ENCODE data around the gene AS3MT. TPM values are rescaled to one million over a fixed set of nuclear protein-coding genes. Genes with fewer than 3 reads are reported as not detected.

The AS3MT gene
- polyA plus RNA-seq, 1 donor (not counting 4 experiments of a cell fraction or from before 2014, with no cell fraction given) = 2.0 TPM

GRCh38 chr10:102831322-102832071, 37.8 kb upstream of the AS3MT start:
- DNase-seq (ENCODE audit: low read depth, low spot score) = no peak
- Histone ChIP-seq H3K9me3 (ENCODE audit: control insufficient read depth, low read depth, low read length) (no peaks in the 10 kb centered on the region), H3K27me3 (ENCODE audit: control insufficient read depth, extremely low read depth, insufficient read depth, low read length) (no peaks in the 10 kb centered on the region), H3K27ac (ENCODE audit: control insufficient read depth, insufficient read depth, low read length) (no peak overlapping the region), H2AFZ (ENCODE audit: control insufficient read depth, low read length) (no peak overlapping the region), H3K9ac (ENCODE audit: control insufficient read depth, extremely low read depth, insufficient read depth, low read length) (no peak overlapping the region), H4K20me1 (ENCODE audit: control insufficient read depth, extremely low read depth, insufficient read depth, low read length) (no peaks in the 10 kb centered on the region), H3K4me3 (ENCODE audit: control insufficient read depth in 2 of 3, extremely low read depth in 1 of 3, insufficient read depth in 2 of 3, low read depth in 1 of 3, low read length in 3 of 3) (no peak overlapping the region), H3K9me1 (ENCODE audit: control insufficient read depth, extremely low read depth, insufficient read depth, low read length) (no peaks in the 10 kb centered on the region), H3K79me2 (ENCODE audit: control insufficient read depth, insufficient read depth, low read length) (no peaks in the 10 kb centered on the region), H3K4me1 (ENCODE audit: control insufficient read depth, extremely low read depth, insufficient read depth, low read length) (peaks cover 2% of the 10 kb centered on the region), H3K4me2 (ENCODE audit: control insufficient read depth, extremely low read depth, insufficient read depth, low read depth, low read length) (no peak overlapping the region), H3K36me3 (ENCODE audit: control insufficient read depth in 2 of 2, extremely low read depth in 1 of 2, insufficient read depth in 2 of 2, low read length in 2 of 2) (no peaks in the 10 kb centered on the region)
- FAIRE-seq = no peak
- TF ChIP-seq CTCF (optimal IDR thresholded peaks at IDR 0.05 in 1 of 3, IDR thresholded peaks at IDR 0.05 in 1 of 3, conservative IDR thresholded peaks at IDR 0.05 in 1 of 3; ENCODE audit: extremely low read depth in 1 of 3, insufficient read depth in 2 of 3, low read length in 3 of 3) (no peak), EZH2 (IDR thresholded peaks at IDR 0.05; ENCODE audit: low read length) (no peak)
- dilution Hi-C loops (cut with MboI; ENCODE audit: extremely low pct_ligation_motif_present, low sequenced_read_pairs) = loop anchor here (25.0 kb wide), 1 partner anchor 256 kb away; no protein-coding TSS in a partner anchor

GRCh38 chr10:102832248-102832647, 37.0 kb upstream of the AS3MT start:
- TF ChIP-seq EZH2 (IDR thresholded peaks at IDR 0.05; ENCODE audit: low read length) (no peak), CTCF (optimal IDR thresholded peaks at IDR 0.05 in 1 of 3, IDR thresholded peaks at IDR 0.05 in 1 of 3, conservative IDR thresholded peaks at IDR 0.05 in 1 of 3; ENCODE audit: extremely low read depth in 1 of 3, insufficient read depth in 2 of 3, low read length in 3 of 3) (no peak)
- Histone ChIP-seq H3K79me2 (ENCODE audit: control insufficient read depth, insufficient read depth, low read length) (no peaks in the 10 kb centered on the region), H2AFZ (ENCODE audit: control insufficient read depth, low read length) (no peak overlapping the region), H3K4me3 (ENCODE audit: control insufficient read depth in 2 of 3, extremely low read depth in 1 of 3, insufficient read depth in 2 of 3, low read depth in 1 of 3, low read length in 3 of 3) (no peak overlapping the region), H3K4me1 (ENCODE audit: control insufficient read depth, extremely low read depth, insufficient read depth, low read length) (peaks cover 2% of the 10 kb centered on the region), H3K27ac (ENCODE audit: control insufficient read depth, insufficient read depth, low read length) (no peak overlapping the region), H3K36me3 (ENCODE audit: control insufficient read depth in 2 of 2, extremely low read depth in 1 of 2, insufficient read depth in 2 of 2, low read length in 2 of 2) (no peaks in the 10 kb centered on the region), H4K20me1 (ENCODE audit: control insufficient read depth, extremely low read depth, insufficient read depth, low read length) (no peaks in the 10 kb centered on the region), H3K27me3 (ENCODE audit: control insufficient read depth, extremely low read depth, insufficient read depth, low read length) (no peaks in the 10 kb centered on the region), H3K4me2 (ENCODE audit: control insufficient read depth, extremely low read depth, insufficient read depth, low read depth, low read length) (no peak overlapping the region), H3K9ac (ENCODE audit: control insufficient read depth, extremely low read depth, insufficient read depth, low read length) (no peak overlapping the region), H3K9me1 (ENCODE audit: control insufficient read depth, extremely low read depth, insufficient read depth, low read length) (no peaks in the 10 kb centered on the region), H3K9me3 (ENCODE audit: control insufficient read depth, low read depth, low read length) (no peaks in the 10 kb centered on the region)
- DNase-seq (ENCODE audit: low read depth, low spot score) = no peak
- dilution Hi-C loops (cut with MboI; ENCODE audit: extremely low pct_ligation_motif_present, low sequenced_read_pairs) = loop anchor here (25.0 kb wide), 1 partner anchor 255 kb away; no protein-coding TSS in a partner anchor
- no peak for FAIRE-seq

Measured in keratinocyte (primary cell).